NOMO-1 treated with DMSO at 0.1 percent for 48 hours (cell line): ENCODE results near the gene NCK2.

Experiments
- DNase-seq: peaks from one replicate; lab custom pipeline; 2025; ENCODE audit not compliant: unreplicated experiment; lab: John Stamatoyannopoulos, UW

NCK2 gene

DNA sequence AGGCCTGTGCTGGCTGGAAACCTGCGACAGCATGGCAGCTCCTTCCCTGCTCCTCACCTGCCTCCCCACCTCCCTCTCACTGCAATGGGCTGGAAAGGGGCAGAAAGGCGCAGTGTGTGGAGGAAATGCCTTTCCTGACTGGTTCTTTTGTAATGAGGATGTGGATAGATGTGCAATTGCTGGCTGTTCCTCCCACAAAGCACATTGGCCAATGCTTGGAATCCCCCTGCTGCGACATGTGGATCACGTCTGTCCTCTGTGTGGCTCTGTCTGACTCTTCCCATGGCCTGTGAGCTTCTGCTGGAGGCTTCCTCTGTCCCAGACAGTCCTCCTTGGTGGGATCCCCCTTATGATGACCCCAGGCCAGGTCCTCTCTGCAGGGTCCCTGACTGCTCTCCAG lies 172.5 kb downstream of the NCK2 start:
- DNase-seq = no peak

DNA sequence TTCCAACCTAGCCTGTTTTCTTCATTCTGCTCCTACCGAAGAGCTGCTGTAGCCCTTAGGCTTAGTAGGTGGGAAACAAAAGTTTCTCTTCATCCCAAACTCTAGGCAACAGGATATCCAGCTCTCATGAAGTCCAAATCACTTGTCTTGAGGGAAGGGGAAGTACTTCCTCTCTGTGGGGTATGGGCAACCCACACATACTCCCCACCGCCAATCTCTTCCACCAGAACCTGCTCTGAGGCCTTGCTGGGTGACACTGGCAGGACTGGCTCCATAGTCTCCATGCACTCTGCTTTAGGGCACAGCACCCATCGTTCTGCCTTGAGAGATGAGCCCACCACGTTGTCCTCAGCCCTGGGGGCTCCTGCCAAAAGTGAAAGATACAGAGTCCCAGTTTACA lies 173.0 kb downstream of the NCK2 start:
- no peak for DNase-seq

DNA sequence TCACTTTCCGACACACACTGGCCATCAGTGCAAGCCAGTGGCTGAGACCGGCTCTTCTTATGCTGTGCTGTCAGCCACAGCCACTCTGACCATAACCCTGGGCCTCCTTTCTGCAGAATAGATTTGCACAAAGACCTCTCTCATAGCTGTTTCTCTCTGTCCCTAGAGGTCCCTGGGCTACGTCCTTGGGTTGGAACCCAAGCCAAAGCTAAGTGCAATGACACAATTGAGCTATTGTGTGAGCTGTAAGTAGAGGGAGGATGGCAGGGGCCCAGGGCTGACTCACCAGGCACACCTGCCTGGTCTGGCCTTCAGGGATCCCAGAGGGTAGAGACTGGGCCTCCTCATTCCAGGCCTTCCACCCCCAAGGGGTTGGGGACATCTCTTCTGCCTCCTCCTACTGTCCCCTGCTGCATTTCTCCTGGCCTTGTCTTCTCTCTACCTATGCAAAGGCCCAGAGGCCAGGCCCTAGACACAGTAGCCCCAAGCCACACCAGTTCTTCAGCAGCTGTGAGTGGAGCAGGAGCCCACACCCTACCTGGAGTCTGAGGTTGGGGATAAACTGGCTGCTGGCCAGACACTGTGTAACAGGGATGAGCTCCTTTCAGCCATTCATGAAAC lies 174.6 kb downstream of the NCK2 start:
- DNase-seq = no peak

DNA sequence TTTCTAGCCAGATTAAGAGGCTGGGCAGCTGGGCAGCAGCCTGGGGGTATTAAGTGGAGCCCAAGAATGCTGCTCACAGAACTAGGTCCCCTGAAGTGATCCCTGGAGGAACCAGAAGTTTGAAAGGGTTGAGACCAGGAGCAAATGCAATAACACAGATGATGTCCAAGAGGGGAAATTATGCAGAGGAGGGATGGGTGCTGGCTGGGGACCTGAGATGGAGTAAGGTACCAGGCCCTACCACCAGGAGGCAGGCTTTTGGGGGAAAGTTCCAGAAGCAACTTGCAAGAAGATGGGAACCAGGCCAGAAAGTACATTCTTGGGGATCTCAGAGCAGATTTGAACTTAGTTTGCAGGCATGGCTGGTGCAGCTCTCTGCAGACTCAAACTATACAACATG lies 175.1 kb downstream of the NCK2 start:
- DNase-seq = no peak

DNA sequence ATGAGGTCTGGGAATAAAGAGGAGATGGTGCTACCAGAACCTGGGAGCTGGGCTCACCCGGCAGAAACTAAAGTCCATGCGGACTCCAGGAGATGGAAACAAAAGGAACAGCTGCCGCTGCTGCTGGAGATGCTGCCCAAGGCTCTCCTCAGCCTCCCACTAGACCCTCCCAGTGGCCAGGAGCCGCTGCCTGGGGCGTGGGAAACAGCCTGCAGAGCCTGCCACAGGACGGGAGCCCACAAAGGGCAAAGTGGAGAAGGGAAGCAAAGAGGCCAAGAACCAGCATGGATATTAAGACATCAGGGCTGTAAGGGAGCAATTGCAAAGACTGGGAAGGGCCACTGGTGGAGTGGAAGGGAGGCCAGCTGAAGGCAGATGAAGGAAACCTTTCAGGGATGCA lies 179.6 kb downstream of the NCK2 start:
- DNase-seq = no peak

DNA sequence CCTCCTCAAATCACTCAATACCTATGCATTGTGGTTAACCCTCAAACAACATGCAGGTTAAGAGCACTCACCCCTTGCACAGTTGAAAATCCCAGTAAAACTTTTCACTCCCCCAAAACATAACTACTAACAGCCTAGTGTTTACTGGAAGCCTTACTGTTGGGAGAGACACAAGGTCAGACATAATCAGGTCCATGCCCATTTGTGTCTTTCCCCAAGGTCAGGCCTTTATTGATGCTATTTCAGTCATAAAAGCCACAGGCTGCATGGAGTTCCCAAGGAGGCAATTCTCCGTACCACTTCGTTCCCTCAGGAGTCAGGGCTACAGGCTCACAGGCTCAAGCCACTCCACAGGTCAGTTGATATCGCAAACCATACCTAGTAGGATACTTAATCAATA lies 180.2 kb downstream of the NCK2 start:
- no peak for DNase-seq

DNA sequence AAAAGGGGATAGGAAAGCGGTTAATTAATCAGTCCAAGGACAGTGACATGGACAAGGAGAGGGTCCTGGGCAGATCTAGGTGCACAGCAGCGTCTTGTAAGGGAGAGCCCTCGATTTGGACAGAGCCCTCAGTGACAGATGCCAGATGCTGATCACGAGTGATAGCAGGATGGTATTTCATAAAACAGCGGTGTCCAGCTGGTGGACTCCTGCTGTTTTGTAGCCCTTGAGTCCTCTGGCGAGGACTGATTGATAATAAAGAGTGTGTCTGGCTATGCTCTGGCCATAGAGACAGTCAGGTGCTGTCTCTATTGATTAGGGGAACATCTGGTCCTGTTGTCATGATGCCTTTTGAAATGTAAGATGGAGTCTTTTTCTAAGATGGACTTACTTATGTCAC lies 180.7 kb downstream of the NCK2 start:
- DNase-seq = no peak

DNA sequence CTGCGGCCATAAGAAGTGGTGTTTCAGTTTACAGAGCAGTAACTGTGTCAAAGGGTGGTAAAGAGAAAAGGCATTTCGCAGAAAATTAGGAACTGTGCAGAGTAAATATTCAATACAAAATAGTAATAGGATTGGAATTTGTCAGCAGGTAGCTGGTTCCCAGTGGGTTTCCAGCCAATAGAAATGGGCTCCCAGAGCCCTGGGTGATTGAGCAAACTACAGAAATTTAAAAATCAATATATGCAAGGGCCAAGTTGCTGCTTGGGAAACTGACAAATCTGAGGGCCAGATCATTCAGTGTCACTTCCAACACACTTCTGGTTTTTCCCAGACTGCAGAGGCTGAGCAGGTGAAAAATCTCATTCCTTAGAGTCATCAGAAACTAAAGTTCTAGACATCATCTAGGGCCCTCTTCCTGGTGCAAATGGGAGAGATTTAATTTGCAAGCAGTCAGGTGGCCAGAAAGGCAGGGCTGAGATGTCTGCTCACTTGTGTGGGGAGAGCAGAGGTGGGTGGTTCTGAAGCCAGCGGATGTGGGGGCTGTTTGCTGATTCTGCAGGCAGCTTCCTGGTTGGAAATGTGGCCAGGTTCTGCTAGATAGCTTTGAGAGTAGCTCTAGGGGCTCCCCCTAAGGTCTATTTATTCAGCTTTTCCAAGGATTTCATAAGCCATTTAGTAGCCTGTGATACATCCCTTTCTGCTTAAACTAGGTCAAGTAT lies 182.4 kb downstream of the NCK2 start:
- DNase-seq = no peak

DNA sequence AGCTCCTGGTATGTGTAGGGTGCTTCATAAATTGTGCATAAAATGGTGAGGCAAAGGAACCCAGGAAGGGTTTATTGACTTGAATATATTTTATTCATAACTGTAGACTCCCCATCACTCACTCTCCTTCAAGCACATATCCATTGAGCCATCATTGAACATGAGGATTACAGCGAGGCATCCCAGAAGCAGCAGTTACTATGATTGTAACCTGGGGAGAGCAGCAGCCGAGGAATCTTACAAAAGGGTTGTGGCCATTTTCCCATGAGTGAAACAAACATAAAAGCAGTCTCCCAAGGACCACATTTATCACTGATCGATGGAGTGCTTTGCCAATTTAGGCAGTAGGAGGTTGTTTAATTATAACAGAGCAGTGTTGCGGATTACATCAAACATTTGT lies 183.4 kb downstream of the NCK2 start:
- no peak for DNase-seq

DNA sequence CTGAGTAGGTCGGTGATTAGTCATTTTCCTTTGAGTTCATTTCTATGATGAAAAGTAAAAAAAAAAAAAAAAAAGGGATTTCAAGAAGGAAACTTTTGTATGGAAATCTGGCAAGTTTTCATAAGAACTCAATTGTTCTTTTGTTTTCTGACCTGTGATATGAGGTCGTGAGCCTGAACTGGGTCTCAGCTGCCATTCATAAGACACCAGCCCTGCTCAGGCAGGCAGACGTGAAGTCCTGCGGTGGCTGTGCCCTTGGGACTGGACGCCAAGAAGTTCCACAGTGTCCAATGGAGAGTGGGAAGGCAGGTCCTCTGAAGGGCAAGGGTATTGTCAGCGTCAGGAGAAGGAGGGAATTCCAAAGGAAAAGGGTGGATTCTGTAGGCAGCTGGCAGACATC lies 183.9 kb downstream of the NCK2 start:
- no peak for DNase-seq

DNA sequence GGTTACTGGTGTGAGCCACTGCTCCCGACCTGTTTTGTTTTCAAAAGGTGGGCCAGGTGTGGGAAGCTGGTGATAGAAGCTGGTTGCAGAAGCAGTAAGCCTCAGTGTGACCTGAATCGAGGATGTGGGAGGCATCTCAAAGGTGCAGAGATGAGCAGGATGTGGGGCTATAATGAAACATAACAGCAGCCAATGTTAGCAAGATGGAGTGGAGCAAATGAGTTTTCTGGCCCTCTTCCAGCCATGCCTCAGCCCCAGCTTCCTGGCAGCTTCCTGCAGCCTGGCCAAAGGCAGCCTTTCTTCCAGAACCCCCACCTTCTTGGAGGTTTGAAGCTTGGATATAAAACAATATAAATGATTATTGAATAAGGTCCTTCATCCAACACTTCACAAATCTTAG lies 184.8 kb downstream of the NCK2 start:
- DNase-seq = no peak

DNA sequence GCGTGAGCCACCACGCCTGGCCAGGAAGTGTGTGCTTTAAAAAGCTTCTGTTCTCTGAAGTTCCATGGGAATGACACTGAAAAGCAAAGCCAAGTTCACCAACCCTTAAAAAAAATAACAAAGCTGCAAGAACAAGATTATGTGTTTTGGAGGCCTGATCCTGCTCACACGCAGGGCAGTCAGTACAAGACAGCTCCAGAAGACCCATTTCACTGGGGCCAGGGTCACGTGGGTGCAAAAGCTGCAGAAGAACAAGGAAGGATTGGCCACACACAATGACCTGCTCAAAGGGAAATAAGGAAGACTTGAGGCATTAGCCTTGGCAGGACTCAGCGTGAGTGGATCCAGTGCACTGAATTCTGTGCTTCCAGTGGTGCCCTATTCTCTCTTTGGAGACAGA lies 187.9 kb downstream of the NCK2 start:
- no peak for DNase-seq

DNA sequence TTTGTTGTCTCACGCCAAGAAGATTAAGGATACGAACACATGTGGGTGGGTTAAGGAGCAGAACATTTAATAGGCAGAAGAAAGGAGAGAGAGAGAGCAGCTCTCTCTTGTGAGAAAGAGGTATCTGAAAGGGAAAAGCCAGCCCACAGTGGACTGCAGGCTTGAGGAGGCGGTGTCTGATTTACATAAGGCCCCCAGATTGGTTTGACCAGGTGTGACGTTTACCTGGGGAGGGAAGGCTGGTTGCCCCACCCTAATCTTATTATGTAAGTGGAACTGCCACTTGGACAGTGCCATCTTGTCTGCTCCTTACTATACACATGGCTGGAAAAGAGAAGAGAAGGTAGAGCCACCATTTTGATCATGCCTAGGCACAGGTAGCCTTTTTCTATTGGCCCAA lies 189.2 kb downstream of the NCK2 start:
- DNase-seq = no peak

DNA sequence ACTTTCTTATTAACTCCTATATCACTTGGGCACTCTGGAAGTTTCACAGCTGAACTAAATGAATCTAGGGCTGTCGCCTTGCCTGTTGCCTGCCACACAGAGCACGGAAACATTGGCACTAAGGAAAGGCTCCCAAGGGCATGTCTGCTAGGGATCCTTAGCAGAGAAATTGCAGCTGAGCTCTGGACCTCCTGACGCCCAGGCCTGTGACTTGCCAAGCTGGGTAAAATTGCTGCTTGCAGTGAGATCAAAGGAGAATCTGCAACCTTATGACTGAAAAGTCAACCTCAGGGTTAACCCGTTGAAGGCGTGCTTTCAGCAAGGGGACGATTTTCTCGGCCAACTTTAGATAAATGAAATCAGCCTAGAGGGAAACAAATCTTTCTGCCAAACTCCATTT lies 189.8 kb downstream of the NCK2 start:
- DNase-seq = no peak

DNA sequence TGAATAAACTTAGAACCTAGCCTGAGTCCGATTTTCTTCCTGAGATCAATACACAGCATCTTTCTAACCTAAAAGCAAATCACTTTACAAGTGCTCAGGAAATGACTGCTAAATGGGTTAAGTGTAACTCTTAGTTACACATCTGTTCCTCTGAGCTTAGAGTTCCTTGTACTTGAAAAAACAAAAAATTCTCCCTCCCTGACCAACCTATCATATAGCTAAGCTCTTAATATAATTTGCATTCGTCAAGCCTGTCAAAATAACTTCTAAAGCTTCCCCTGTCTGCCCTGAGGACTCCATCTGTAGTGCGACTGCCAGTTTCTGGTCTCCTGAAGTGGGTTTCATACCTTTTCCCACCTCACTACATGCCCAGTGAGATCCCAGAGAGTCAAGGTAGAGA lies 190.4 kb downstream of the NCK2 start:
- DNase-seq = no peak

DNA sequence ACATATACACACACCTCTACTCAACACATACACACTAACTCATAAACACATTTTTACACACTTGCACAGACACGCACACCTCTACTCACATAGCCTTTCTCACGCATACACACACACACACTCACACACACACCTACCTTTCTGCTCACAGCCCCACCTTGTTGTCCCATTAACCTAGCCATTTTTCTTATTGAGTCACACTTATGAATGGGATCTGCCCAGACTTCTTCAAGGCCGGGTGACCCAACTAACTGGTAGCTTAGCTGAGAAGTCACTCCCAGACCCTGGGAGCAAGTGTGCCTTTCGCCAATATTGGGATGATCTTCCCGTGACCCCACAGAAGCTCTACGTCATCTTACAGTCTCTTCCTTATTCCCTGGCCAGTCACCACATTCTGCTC lies 192.2 kb downstream of the NCK2 start:
- no peak for DNase-seq

DNA sequence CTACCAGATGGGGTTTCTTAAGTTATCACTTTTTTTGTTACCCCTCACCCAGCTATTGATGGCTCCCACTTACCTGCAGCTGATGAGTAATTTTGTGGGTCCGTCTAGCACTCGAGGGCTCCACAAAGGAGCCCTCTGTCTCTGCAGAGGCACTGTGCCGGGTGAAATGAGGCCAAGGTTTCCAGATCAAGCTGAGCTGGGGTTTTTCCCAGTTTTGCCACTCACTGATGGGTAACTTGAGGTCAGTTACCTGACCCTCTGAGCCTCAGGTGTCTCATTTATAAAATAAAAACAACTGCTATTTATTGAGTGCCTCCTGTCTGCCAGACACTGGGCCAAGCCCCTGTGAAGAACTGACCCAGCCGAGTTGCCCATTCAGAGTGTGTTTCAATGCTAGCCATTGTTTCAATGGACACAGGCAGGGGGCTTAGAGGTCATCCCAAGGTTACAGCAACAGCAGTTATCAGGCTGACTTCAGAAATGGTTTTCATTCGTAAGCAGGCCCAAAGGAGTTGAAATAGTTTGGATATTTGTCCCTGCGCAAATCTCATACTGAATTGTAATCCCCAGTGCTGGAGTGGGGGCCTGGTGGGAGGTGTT lies 192.9 kb downstream of the NCK2 start:
- DNase-seq = no peak
